HepG2 (cell line): ENCODE data around the gene MYO1B. TPM values are rescaled to one million over a fixed set of nuclear protein-coding genes. Genes with fewer than 3 reads are reported as not detected.

Source experiments
- ATAC-seq: fragments of 200-7000 bp; cut with Tn5 transposase; 3 replicates; pipeline ENCODE4 v1.9.1; 2020; ENCODE audit warnings: mild to moderate bottlenecking, moderate library complexity
- BruUV-seq: library from RNA; stranded (reverse); fragments of 400-500 nt; replicated peaks from 2 replicates; lab custom pipeline; 2021; lab: Mats Ljungman, UMichigan
- CTCF ChIA-PET: fragments of 300-600 bp; formaldehyde crosslinking; extraction: SDS; loops from one replicate; lab custom pipeline; 2021; ENCODE audit warnings: low total read pairs, inconsistent platforms, low intra/inter-chr PET ratio; lab: Yijun Ruan, JAX
- POLR2A ChIA-PET: fragments of 350-600 bp; sonication (Branson Sonifier 250); formaldehyde crosslinking; loops from one replicate; lab custom pipeline; 2020; ENCODE audit warnings: antibody characterized with exemption, inconsistent platforms; lab: Yijun Ruan, JAX
- DNase-seq: peaks from one replicate; pipeline ENCODE4 v3.0.0-alpha.2; 2015; ENCODE audit warnings: low spot score
- FAIRE-seq: peaks from 3 replicates; lab custom pipeline; 2011; peaks lifted over from hg19 to GRCh38; lab: Jason Lieb, UNC
- H2AFZ ChIP-seq: one replicate; pipeline ENCODE4 v1.6.1; 2011; ENCODE audit warnings: low read length, inconsistent platforms
- H3K27ac ChIP-seq: fragments of 300-600 bp; 3 replicates; pipeline ENCODE4 v1.8.0; 2011; ENCODE audit warnings: mixed run types, mild to moderate bottlenecking, mixed read lengths, low read length, inconsistent platforms; ENCODE audit not compliant: insufficient read depth; ENCODE audit errors: extremely low read length
- H3K27me3 ChIP-seq, 2 experiments: fragments of 200-600 bp in 1 of 2; 2 replicates in 1 of 2; 3 replicates in 1 of 2; pipeline versions ENCODE4 v1.6.0 to v1.8.0; 2011; ENCODE audit warnings: low read length in 2 of 2, mild to moderate bottlenecking in 2 of 2, moderate library complexity in 2 of 2, inconsistent platforms in 1 of 2; ENCODE audit not compliant: insufficient read depth in 2 of 2, control insufficient read depth in 1 of 2
- H3K36me3 ChIP-seq, 2 experiments: fragments of 200-600 bp in 1 of 2; replicated peaks in 1 of 2; 2 replicates in 1 of 2; 3 replicates in 1 of 2; pipeline versions ENCODE4 v1.5.1 to v1.8.0; 2011; ENCODE audit warnings: low read length in 2 of 2, inconsistent platforms in 1 of 2; ENCODE audit not compliant: insufficient read depth in 2 of 2, control insufficient read depth in 1 of 2
- H3K4me1 ChIP-seq: 2 replicates; pipeline ENCODE4 v1.5.1; 2012; ENCODE audit warnings: low read length, inconsistent platforms; ENCODE audit not compliant: insufficient read depth
- H3K4me2 ChIP-seq: 2 replicates; pipeline ENCODE4 v1.6.0; 2011; ENCODE audit warnings: low read depth, low read length, inconsistent platforms
- H3K4me3 ChIP-seq, 3 experiments: fragments of 200-600 bp in 1 of 3; sonication (generic), shearing (Covaris generic) in 1 of 3; replicated peaks in 1 of 3; 2 replicates each; pipeline ENCODE4 v1.5.1; 2011 to 2016; ENCODE audit warnings: low read length in 3 of 3, inconsistent platforms in 2 of 3, low read depth in 2 of 3, mild to moderate bottlenecking in 2 of 3, control low read depth in 1 of 3, mixed read lengths in 1 of 3; ENCODE audit not compliant: insufficient read depth in 1 of 3
- H3K79me2 ChIP-seq: one replicate; pipeline ENCODE4 v1.6.1; 2011; ENCODE audit warnings: low read length, inconsistent platforms; ENCODE audit not compliant: insufficient read depth
- H3K9ac ChIP-seq: 2 replicates; pipeline ENCODE4 v1.6.0; 2011; ENCODE audit warnings: mild to moderate bottlenecking, low read depth, low read length, inconsistent platforms; ENCODE audit not compliant: insufficient read depth
- H3K9me3 ChIP-seq: 2 replicates; pipeline ENCODE4 v1.5.1; 2012; ENCODE audit warnings: mild to moderate bottlenecking, low read length
- H4K20me1 ChIP-seq: 2 replicates; pipeline ENCODE4 v1.6.0; 2011; ENCODE audit warnings: inconsistent platforms, mild to moderate bottlenecking, low read length, moderate library complexity; ENCODE audit not compliant: insufficient read depth
- HNRNPLL ChIP-seq: fragments of 200-400 bp; formaldehyde crosslinking; IDR thresholded peaks from 2 replicates; pipeline ENCODE4 v1.6.1; 2017; ENCODE audit warnings: mild to moderate bottlenecking, low read depth, low read length; ENCODE audit not compliant: poor library complexity, severe bottlenecking
- KAT7 ChIP-seq: IDR thresholded peaks from 2 replicates; pipeline ENCODE4 v1.6.1; 2018; ENCODE audit warnings: borderline replicate concordance, missing compliant biosample characterization
- KDM6A ChIP-seq: IDR thresholded peaks from 2 replicates; pipeline ENCODE4 v1.6.1; 2016; ENCODE audit warnings: low read depth
- MIXL1 ChIP-seq: IDR thresholded peaks from 2 replicates; pipeline ENCODE4 v1.6.1; 2016
- MYC ChIP-seq: sonication (generic); formaldehyde crosslinking; IDR thresholded peaks from 2 replicates; pipeline ENCODE4 v1.9.0; 2021; ENCODE audit warnings: missing genetic modification reagents, borderline replicate concordance
- NFIB ChIP-seq: sonication (generic); formaldehyde crosslinking; IDR thresholded peaks from 2 replicates; pipeline ENCODE4 v1.9.0; 2021; ENCODE audit warnings: missing genetic modification reagents, mild to moderate bottlenecking, borderline replicate concordance
- RAD51 ChIP-seq: fragments of 450-650 bp; IDR thresholded peaks from 2 replicates; pipeline ENCODE4 v1.6.1; 2016; ENCODE audit warnings: borderline replicate concordance
- TFE3 ChIP-seq: IDR thresholded peaks from 2 replicates; pipeline ENCODE4 v1.6.1; 2016
- ZNF274 ChIP-seq: sonication (generic); formaldehyde crosslinking; IDR thresholded peaks from 2 replicates; pipeline ENCODE4 v1.5.1; 2020; ENCODE audit warnings: mild to moderate bottlenecking, missing genetic modification reagents
- ZNF367 ChIP-seq: sonication (generic); formaldehyde crosslinking; IDR thresholded peaks from 2 replicates; pipeline ENCODE4 v1.4.0; 2020; ENCODE audit warnings: missing genetic modification reagents, borderline replicate concordance
- ZNF431 ChIP-seq: sonication (generic); formaldehyde crosslinking; IDR thresholded peaks from 2 replicates; pipeline ENCODE4 v1.9.0; 2022; ENCODE audit warnings: missing genetic modification reagents, low read depth, mild to moderate bottlenecking, borderline replicate concordance
- ZNF678 ChIP-seq: sonication (generic); formaldehyde crosslinking; IDR thresholded peaks from 2 replicates; pipeline ENCODE4 v1.4.0; 2020; ENCODE audit warnings: mild to moderate bottlenecking, missing genetic modification reagents
- ZNF740 ChIP-seq: sonication (generic); formaldehyde crosslinking; IDR thresholded peaks from 2 replicates; pipeline ENCODE4 v1.4.0; 2020; ENCODE audit warnings: missing genetic modification reagents
- ZNF777 ChIP-seq: sonication (generic); formaldehyde crosslinking; IDR thresholded peaks from 2 replicates; pipeline ENCODE4 v1.4.0; 2020; ENCODE audit warnings: missing genetic modification reagents
- WGBS: methylation state at CpG from one replicate; pipeline ENCODE4 v1.1.6; 2017; ENCODE audit warnings: low lambda C conversion rate; 5-methylcytosine and 5-hydroxymethylcytosine counted together
- in situ Hi-C: cut with HindIII; loops from 2 replicates; pipeline ENCODE4 v1.10.0; 2017; ENCODE audit warnings: low pct_unique_long_range_greater_than_20kb; ENCODE audit not compliant: extremely low pct_ligation_motif_present
- intact Hi-C: fragments of 100-400 bp; cut with micrococcal nuclease; formaldehyde crosslinking; loops from one replicate; pipeline ENCODE4 v1.10.0; 2022; ENCODE audit not compliant: unreplicated experiment
- polyA plus RNA-seq, 8 experiments: library from polyadenylated mRNA; depleted of rRNA in 3 of 8; stranded (reverse) in 7 of 8; unstranded in 1 of 8; fragments of >200 nt; fragmentation: Illumina TruSeq in 4 of 8; extraction: Trizol in 4 of 8; gene quantifications; 2 replicates each; pipeline versions ENCODE4 v1.2.1 to v1.2.3, GENCODE V29; 2011 to 2016; ENCODE audit warnings: low read depth in 4 of 8, missing spikeins in 1 of 8, mixed read lengths in 1 of 8; ENCODE audit not compliant: insufficient read depth in 1 of 8
- total RNA-seq, 5 experiments: library from RNA; depleted of rRNA; stranded (reverse); fragments of >200 nt; fragmentation: Illumina TruSeq; extraction: Trizol; gene quantifications; 2 replicates each; pipeline ENCODE4 v1.2.3, GENCODE V29; 2016; ENCODE audit warnings: low read depth in 1 of 5

Gene MYO1B
- total and polyA plus RNA-seq, 2 of the 13 experiments (the other 11 are each of a cell fraction or from before 2014, with no cell fraction given): 36.9 to 89.8 TPM

- Histone ChIP-seq H3K9me3 (no peaks in the 10 kb centered on the region), H3K36me3 (peaks cover 31 to 65% of the 10 kb centered on the region in 2 experiments), H3K79me2 (no peaks in the 10 kb centered on the region), H3K4me1 (no peaks in the 10 kb centered on the region), H3K27me3 (no peaks in the 10 kb centered on the region), H3K4me3 (no peak overlapping the region), H4K20me1 (no peaks in the 10 kb centered on the region), H3K4me2 (no peak overlapping the region), H2AFZ (no peak overlapping the region), H3K27ac (no peak overlapping the region), H3K9ac (no peak overlapping the region)
- no TSS peak for BruUV-seq
- in situ Hi-C loops (no loop called here), intact Hi-C loops (no loop called here)
- DNase-seq (no peak), FAIRE-seq (no peak), ATAC-seq (no peak)
- WGBS: over 99% methylated on average over 2 of the region's 2 CpGs
- TF ChIP-seq TFE3 (no peak), MIXL1 (CRISPR knock-in tag) (no peak), ZNF274 (CRISPR knock-in tag) (no peak), KAT7 (CRISPR knock-in tag) (no peak)
- CTCF ChIA-PET: no interaction called here
- POLR2A ChIA-PET: no interaction called here
Measured at GRCh38 chr2:191362841-191363240, 117.6 kb downstream of the MYO1B start.

- WGBS: 100% methylated on average over 3 of the region's 3 CpGs
- ATAC-seq: no peak
- no peak for FAIRE-seq
- no peaks in the 10 kb centered on the region for H3K79me2 ChIP-seq
- no peaks in the 10 kb centered on the region for H3K9me3 ChIP-seq
- ChIA-PET CTCF (no interaction called here), POLR2A (no interaction called here)
- intact Hi-C loops (no loop called here), in situ Hi-C loops (no loop called here)
- no peak overlapping the region for H3K27ac ChIP-seq
- H3K27me3 ChIP-seq: no peaks in the 10 kb centered on the region
- H3K4me1 ChIP-seq: no peaks in the 10 kb centered on the region
- H4K20me1 ChIP-seq: no peaks in the 10 kb centered on the region
- no peak overlapping the region for H3K4me2 ChIP-seq
- H3K36me3 ChIP-seq: peaks cover 29 to 67% of the 10 kb centered on the region in 2 experiments
- no peak for DNase-seq
- no peak overlapping the region for H3K9ac ChIP-seq
- no peak overlapping the region for H3K4me3 ChIP-seq
- BruUV-seq: no TSS peak
- H2AFZ ChIP-seq: no peak overlapping the region
- no peak for TF ChIP-seq MYC (CRISPR knock-in tag)
- TF ChIP-seq NFIB (CRISPR knock-in tag): no peak
- TF ChIP-seq ZNF431 (CRISPR knock-in tag): no peak
- TF ChIP-seq ZNF740 (CRISPR knock-in tag): no peak
- no peak for TF ChIP-seq ZNF777 (CRISPR knock-in tag)
- TF ChIP-seq ZNF367: no peak
- TF ChIP-seq ZNF678 (CRISPR knock-in tag): no peak
- no peak for TF ChIP-seq KDM6A (CRISPR knock-in tag)
- TF ChIP-seq HNRNPLL: no peak
- no peak for TF ChIP-seq RAD51
Measured at GRCh38 chr2:191363267-191363666, 118.1 kb downstream of the MYO1B start.
